Measurements from ENCODE around the gene PDIA2. TPM values are rescaled to one million over a fixed set of nuclear protein-coding genes. Genes with fewer than 3 reads are reported as not detected.

The PDIA2 gene
- total RNA-seq, 1 experiment from 2014 or later: not detected

DNA sequence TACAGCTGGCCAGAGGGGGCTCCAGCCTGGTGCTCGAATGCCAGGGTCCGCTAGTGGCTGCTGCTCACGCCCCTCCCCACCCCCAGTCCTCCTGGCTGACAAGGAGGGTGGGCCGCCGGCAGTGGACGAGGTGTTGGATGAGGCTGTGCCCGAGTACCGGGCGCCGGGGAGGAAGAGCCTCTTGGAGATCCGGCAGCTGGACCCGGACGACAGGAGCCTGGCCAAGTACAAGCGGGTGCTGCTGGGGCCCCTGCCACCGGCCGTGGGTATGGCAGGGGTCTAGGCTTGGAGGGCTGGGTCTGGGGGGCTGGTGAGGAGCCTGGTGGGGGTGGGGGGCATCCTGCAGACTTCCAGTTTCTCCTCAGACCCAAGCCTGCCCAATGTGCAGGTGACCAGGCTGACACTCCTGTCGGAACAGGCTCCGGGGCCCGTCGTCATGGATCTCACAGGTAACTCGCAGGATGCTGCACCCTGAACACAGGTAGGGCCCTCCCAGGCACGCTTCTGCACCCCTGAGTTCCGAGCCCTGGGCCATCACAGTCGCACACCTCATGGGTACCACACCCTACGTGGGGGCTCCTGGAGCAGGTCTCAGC is 1.2 kb upstream of the PDIA2 start:
- no peak overlapping the region for H2AFZ ChIP-seq
- H3K4me3 ChIP-seq: no peak overlapping the region
- POLR2A ChIA-PET (ENCODE audit: unreplicated experiment): no interaction called here
- intact Hi-C loops (cut with micrococcal nuclease; ENCODE audit: unreplicated experiment): no loop called here
- H3K36me3 ChIP-seq (ENCODE audit: low read depth): no peaks in the 10 kb centered on the region
- peaks cover 17% of the 10 kb centered on the region; the same call in 1 of the 2 replicates for H3F3A ChIP-seq (ENCODE audit: insufficient read depth, low read depth)
- H3K27me3 ChIP-seq (ENCODE audit: insufficient read depth, low read depth): peaks cover 6% of the 10 kb centered on the region; the same call in 1 of the 2 replicates
- H3K9me3 ChIP-seq (ENCODE audit: insufficient read depth, low read depth): no peaks in the 10 kb centered on the region
- TF ChIP-seq, protein P1, sequence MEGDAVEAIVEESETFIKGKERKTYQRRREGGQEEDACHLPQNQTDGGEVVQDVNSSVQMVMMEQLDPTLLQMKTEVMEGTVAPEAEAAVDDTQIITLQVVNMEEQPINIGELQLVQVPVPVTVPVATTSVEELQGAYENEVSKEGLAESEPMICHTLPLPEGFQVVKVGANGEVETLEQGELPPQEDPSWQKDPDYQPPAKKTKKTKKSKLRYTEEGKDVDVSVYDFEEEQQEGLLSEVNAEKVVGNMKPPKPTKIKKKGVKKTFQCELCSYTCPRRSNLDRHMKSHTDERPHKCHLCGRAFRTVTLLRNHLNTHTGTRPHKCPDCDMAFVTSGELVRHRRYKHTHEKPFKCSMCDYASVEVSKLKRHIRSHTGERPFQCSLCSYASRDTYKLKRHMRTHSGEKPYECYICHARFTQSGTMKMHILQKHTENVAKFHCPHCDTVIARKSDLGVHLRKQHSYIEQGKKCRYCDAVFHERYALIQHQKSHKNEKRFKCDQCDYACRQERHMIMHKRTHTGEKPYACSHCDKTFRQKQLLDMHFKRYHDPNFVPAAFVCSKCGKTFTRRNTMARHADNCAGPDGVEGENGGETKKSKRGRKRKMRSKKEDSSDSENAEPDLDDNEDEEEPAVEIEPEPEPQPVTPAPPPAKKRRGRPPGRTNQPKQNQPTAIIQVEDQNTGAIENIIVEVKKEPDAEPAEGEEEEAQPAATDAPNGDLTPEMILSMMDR (conservative IDR thresholded peaks at IDR 0.05): no peak
- TF ChIP-seq EZH2 (IDR thresholded peaks at IDR 0.05; ENCODE audit: low read depth): no peak
- H3K4me2 ChIP-seq: no peak overlapping the region
- H3K4me1 ChIP-seq (replicated peaks; ENCODE audit: insufficient read depth): no peaks in the 10 kb centered on the region
- H4K20me1 ChIP-seq (ENCODE audit: insufficient read depth): no peaks in the 10 kb centered on the region
- no peak overlapping the region for H3K27ac ChIP-seq
- CTCF ChIA-PET: no interaction called here
- BruUV-seq (replicated peaks): no TSS peak
- no peaks in the 10 kb centered on the region for H3K9me2 ChIP-seq (ENCODE audit: insufficient read depth)
- no peak for DNase-seq
- no peaks in the 10 kb centered on the region for H3K79me2 ChIP-seq (ENCODE audit: low read depth)

DNA sequence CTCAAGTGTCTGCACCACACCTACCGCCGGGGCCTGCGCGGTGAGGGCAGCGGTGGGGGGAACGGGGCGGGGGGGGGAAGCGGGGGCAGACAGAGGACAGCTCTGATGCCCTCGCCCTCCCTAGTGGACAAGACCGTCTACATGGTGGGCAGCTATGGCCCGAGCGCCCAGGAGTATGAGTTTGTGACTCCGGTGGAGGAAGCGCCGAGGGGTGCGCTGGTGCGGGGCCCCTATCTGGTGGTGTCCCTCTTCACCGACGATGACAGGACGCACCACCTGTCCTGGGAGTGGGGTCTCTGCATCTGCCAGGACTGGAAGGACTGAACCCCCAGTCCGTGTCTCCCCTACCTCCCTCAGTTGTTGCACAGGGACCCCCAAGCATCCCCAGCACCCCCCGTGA is 473 bp upstream of the PDIA2 start:
- BruUV-seq (replicated peaks): no TSS peak
- Histone ChIP-seq H2AFZ (no peak overlapping the region), H3K36me3 (ENCODE audit: low read depth) (no peaks in the 10 kb centered on the region), H3K4me3 (no peak overlapping the region), H3K79me2 (ENCODE audit: low read depth) (no peaks in the 10 kb centered on the region), H3K27ac (no peak overlapping the region), H3K4me1 (replicated peaks; ENCODE audit: insufficient read depth) (no peaks in the 10 kb centered on the region), H3K9me3 (ENCODE audit: insufficient read depth, low read depth) (no peaks in the 10 kb centered on the region), H3K4me2 (no peak overlapping the region), H3K27me3 (ENCODE audit: insufficient read depth, low read depth) (peaks cover 6% of the 10 kb centered on the region; the same call in 1 of the 2 replicates), H4K20me1 (ENCODE audit: insufficient read depth) (no peaks in the 10 kb centered on the region), H3K9me2 (ENCODE audit: insufficient read depth) (no peaks in the 10 kb centered on the region), H3F3A (ENCODE audit: insufficient read depth, low read depth) (peaks cover 17% of the 10 kb centered on the region; the same call in 1 of the 2 replicates)
- intact Hi-C loops (cut with micrococcal nuclease; ENCODE audit: unreplicated experiment): no loop called here
- no peak for DNase-seq
- TF ChIP-seq, protein P1 (conservative IDR thresholded peaks at IDR 0.05): no peak
- TF ChIP-seq EZH2 (IDR thresholded peaks at IDR 0.05; ENCODE audit: low read depth): no peak
- ChIA-PET POLR2A (ENCODE audit: unreplicated experiment) (no interaction called here), CTCF (no interaction called here)

DNA sequence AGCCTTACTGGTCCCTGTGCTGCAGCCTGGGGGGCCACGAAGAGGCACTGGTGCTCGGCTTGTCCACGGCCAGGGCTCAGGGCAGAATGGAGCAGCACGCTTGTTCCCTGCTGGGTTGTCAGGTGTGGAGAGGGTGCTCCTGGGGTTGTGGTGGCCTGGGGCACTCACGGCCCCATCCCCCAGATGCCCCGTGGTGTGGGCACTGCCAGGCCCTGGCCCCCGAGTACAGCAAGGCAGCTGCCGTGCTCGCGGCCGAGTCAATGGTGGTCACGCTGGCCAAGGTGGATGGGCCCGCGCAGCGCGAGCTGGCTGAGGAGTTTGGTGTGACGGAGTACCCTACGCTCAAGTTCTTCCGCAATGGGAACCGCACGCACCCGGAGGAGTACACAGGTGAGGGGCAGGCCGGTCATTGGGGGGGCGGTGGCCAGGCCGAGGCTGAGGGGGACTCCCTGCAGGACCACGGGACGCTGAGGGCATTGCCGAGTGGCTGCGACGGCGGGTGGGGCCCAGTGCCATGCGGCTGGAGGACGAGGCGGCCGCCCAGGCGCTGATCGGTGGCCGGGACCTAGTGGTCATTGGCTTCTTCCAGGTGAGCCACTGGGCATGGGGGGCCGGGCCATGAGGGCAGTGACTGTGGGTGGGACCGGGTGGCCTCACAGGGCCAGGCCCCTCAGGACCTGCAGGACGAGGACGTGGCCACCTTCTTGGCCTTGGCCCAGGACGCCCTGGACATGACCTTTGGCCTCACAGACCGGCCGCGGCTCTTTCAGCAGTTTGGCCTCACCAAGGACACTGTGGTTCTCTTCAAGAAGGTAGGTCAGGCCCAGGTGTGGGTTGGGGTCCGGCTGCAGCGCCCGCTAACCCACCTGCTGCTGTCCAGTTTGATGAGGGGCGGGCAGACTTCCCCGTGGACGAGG is 1.5 kb downstream of the PDIA2 start:
- CTCF ChIA-PET: no interaction called here
- no peaks in the 10 kb centered on the region for H3K79me2 ChIP-seq (ENCODE audit: low read depth)
- no peaks in the 10 kb centered on the region for H3K9me2 ChIP-seq (ENCODE audit: insufficient read depth)
- no peaks in the 10 kb centered on the region for H3K4me1 ChIP-seq (replicated peaks; ENCODE audit: insufficient read depth)
- peaks cover 5% of the 10 kb centered on the region; the same call in 1 of the 2 replicates for H3F3A ChIP-seq (ENCODE audit: insufficient read depth, low read depth)
- intact Hi-C loops (cut with micrococcal nuclease; ENCODE audit: unreplicated experiment): no loop called here
- TF ChIP-seq, protein P1 (conservative IDR thresholded peaks at IDR 0.05): no peak
- TF ChIP-seq EZH2 (IDR thresholded peaks at IDR 0.05; ENCODE audit: low read depth): no peak
- H3K27me3 ChIP-seq (ENCODE audit: insufficient read depth, low read depth): peaks cover 6% of the 10 kb centered on the region; the same call in 1 of the 2 replicates
- H3K27ac ChIP-seq: no peak overlapping the region
- H2AFZ ChIP-seq: no peak overlapping the region
- no peaks in the 10 kb centered on the region for H3K36me3 ChIP-seq (ENCODE audit: low read depth)
- POLR2A ChIA-PET (ENCODE audit: unreplicated experiment): no interaction called here
- no TSS peak for BruUV-seq (replicated peaks)
- H3K4me2 ChIP-seq: no peak overlapping the region
- H4K20me1 ChIP-seq (ENCODE audit: insufficient read depth): no peaks in the 10 kb centered on the region
- H3K4me3 ChIP-seq: no peak overlapping the region
- DNase-seq: no peak
- H3K9me3 ChIP-seq (ENCODE audit: insufficient read depth, low read depth): no peaks in the 10 kb centered on the region
